Vagina (tissue), 2 donors: Measurements from ENCODE around the gene SLCO2A1. TPM values are rescaled to one million over a fixed set of nuclear protein-coding genes. Genes with fewer than 3 reads are reported as not detected.
A peak's percentile ranks its signal among the peaks of the same experiment; 100 is the strongest.

Experiments
- DNase-seq, 2 donors: peaks; one replicate each; pipeline ENCODE4 v3.0.0-alpha.2; 2017; ENCODE audit errors: extremely low spot score in 2 of 2
- H3K27ac ChIP-seq: fragments of 200-600 bp; sonication (generic); one replicate; pipeline ENCODE4 v1.5.1; 2019
- H3K27me3 ChIP-seq: fragments of 200-600 bp; sonication (generic); one replicate; pipeline ENCODE4 v1.5.1; 2019
- H3K36me3 ChIP-seq, 2 donors: fragments of 200-600 bp; sonication (generic); one replicate each; pipeline ENCODE4 v1.5.1; 2017 to 2019
- H3K4me1 ChIP-seq: fragments of 200-600 bp; sonication (generic); one replicate; pipeline ENCODE4 v1.5.1; 2019
- H3K4me3 ChIP-seq, 2 donors: fragments of 200-600 bp; sonication (generic); 1 replicate in 1 of 2; 2 replicates in 1 of 2; pipeline ENCODE4 v1.5.1; 2016 to 2019
- H3K9me3 ChIP-seq: fragments of 200-600 bp; sonication (generic); one replicate; pipeline ENCODE4 v1.5.1; 2019
- CTCF ChIP-seq, 3 experiments: fragments of 450-650 bp in 2 of 3; fragments of 200-600 bp in 1 of 3; sonication (generic) in 1 of 3; IDR thresholded peaks; one replicate each; pipeline ENCODE4 v1.5.1; 2017 to 2019; ENCODE audit warnings: antibody characterized with exemption in 3 of 3, mild to moderate bottlenecking in 2 of 3, moderate library complexity in 2 of 3
- POLR2A ChIP-seq, 2 donors: fragments of 450-650 bp; IDR thresholded peaks; one replicate each; pipeline ENCODE4 v1.6.1; 2017; ENCODE audit warnings: antibody characterized with exemption in 2 of 2, mild to moderate bottlenecking in 2 of 2, moderate library complexity in 2 of 2
- POLR2AphosphoS5 ChIP-seq, 2 donors: sonication (generic); formaldehyde crosslinking; IDR thresholded peaks; one replicate each; pipeline ENCODE4 v1.9.0; 2017; ENCODE audit warnings: antibody characterized with exemption in 2 of 2, mild to moderate bottlenecking in 2 of 2, low read depth in 1 of 2; ENCODE audit not compliant: insufficient read depth in 1 of 2
- intact Hi-C: fragments of 100-400 bp; cut with DNase I; formaldehyde crosslinking; loops from one replicate; pipeline ENCODE4 v1.15.1; 2023
- total RNA-seq: library from RNA; depleted of rRNA; stranded (reverse); fragments of >200 nt; gene quantifications from one replicate; pipeline ENCODE4 v1.2.3, GENCODE V29; 2016

SLCO2A1 gene
- total RNA-seq, 1 donor from 2014 or later = 40.3 TPM

GRCh38 chr3:133931084-133931483 is 98.6 kb downstream of the SLCO2A1 start:
- Histone ChIP-seq H3K36me3 (no peaks in the 10 kb centered on the region), H3K9me3 (no peaks in the 10 kb centered on the region), H3K27me3 (no peaks in the 10 kb centered on the region), H3K27ac (no peak overlapping the region), H3K4me3 (no peak overlapping the region), H3K4me1 (peaks cover 10% of the 10 kb centered on the region)
- no peak for TF ChIP-seq CTCF (IDR thresholded peaks at IDR 0.05)
- intact Hi-C loops = no loop called here
- no peak for DNase-seq

- peaks cover 10% of the 10 kb centered on the region for H3K4me1 ChIP-seq
- no peak for DNase-seq
- intact Hi-C loops = no loop called here
- no peak overlapping the region for H3K27ac ChIP-seq
- no peaks in the 10 kb centered on the region for H3K36me3 ChIP-seq
- H3K9me3 ChIP-seq = no peaks in the 10 kb centered on the region
- H3K27me3 ChIP-seq = no peaks in the 10 kb centered on the region
- no peak for TF ChIP-seq CTCF (IDR thresholded peaks at IDR 0.05)
- TF ChIP-seq POLR2A (IDR thresholded peaks at IDR 0.05) = no peak
- H3K4me3 ChIP-seq = no peak overlapping the region
These were observed 99.3 kb downstream of the SLCO2A1 start for GRCh38 chr3:133930341-133930933.

GRCh38 chr3:133928903-133929607 is 100.7 kb downstream of the SLCO2A1 start:
- intact Hi-C loops = loop anchor here (10.0 kb wide), 1 partner anchor 104 kb away; no protein-coding TSS in a partner anchor
- Histone ChIP-seq H3K9me3 (no peaks in the 10 kb centered on the region), H3K27ac (no peak overlapping the region), H3K36me3 (no peaks in the 10 kb centered on the region), H3K4me3 (no peak overlapping the region), H3K27me3 (no peaks in the 10 kb centered on the region), H3K4me1 (peaks cover 10% of the 10 kb centered on the region)
- DNase-seq = no peak
- TF ChIP-seq CTCF (IDR thresholded peaks at IDR 0.05) (no peak), POLR2AphosphoS5 (IDR thresholded peaks at IDR 0.05; ENCODE audit: insufficient read depth in 1 of 2, low read depth in 1 of 2) (no peak)

- H3K27ac ChIP-seq = no peak overlapping the region
- H3K4me1 ChIP-seq = peaks cover 10% of the 10 kb centered on the region
- H3K9me3 ChIP-seq = no peaks in the 10 kb centered on the region
- H3K4me3 ChIP-seq = peak overlapping the region; percentile 51 to 62
- H3K36me3 ChIP-seq = no peaks in the 10 kb centered on the region
- peak; percentile 72 to 77 for DNase-seq
- no peaks in the 10 kb centered on the region for H3K27me3 ChIP-seq
- no peak for TF ChIP-seq POLR2A (IDR thresholded peaks at IDR 0.05)
- TF ChIP-seq POLR2AphosphoS5 (IDR thresholded peaks at IDR 0.05; ENCODE audit: insufficient read depth in 1 of 2, low read depth in 1 of 2) = no peak
- TF ChIP-seq CTCF (IDR thresholded peaks at IDR 0.05) = no peak
- intact Hi-C loops = loop anchor here (10.0 kb wide), 1 partner anchor 104 kb away; no protein-coding TSS in a partner anchor
These were observed 101.4 kb downstream of the SLCO2A1 start for GRCh38 chr3:133928136-133928893.
